Activated CD8-positive, alpha-beta memory T cell treated with anti-CD3 and anti-CD28 coated beads for 36 hours (primary cell): ENCODE measurements around the gene BCAN. TPM values are rescaled to one million over a fixed set of nuclear protein-coding genes. Genes with fewer than 3 reads are reported as not detected.

ENCODE experiments used
- CTCF ChIA-PET: fragments of 350-600 bp; sonication (Branson Sonifier 250); formaldehyde crosslinking; loops from one replicate; lab custom pipeline; 2021; ENCODE audit warnings: antibody characterized with exemption; lab: Charles Lee
- POLR2A ChIA-PET: fragments of 350-600 bp; sonication (Branson Sonifier 250); formaldehyde crosslinking; loops from one replicate; lab custom pipeline; 2021; ENCODE audit warnings: antibody characterized with exemption; lab: Charles Lee
- total RNA-seq, 2 experiments: library from RNA; stranded (reverse); gene quantifications; one replicate each; pipeline ENCODE4 v1.2.3, GENCODE V29; 2021

Gene BCAN
- total RNA-seq, 2 experiments from 2014 or later, result not detected

GRCh38 chr1:156692925-156693847 lies 51.3 kb downstream of the BCAN start:
- ChIA-PET POLR2A (no interaction called here), CTCF (interaction anchor here (1.2 to 6.4 kb wide), 3 partner anchors 13 to 33 kb away, joined by 4 to 164 read pairs (median 5); partner anchors contain the start of genes CRABP2, ISG20L2 and METTL25B)

- POLR2A ChIA-PET, result no interaction called here
- CTCF ChIA-PET, result interaction anchor here (1.2 to 1.7 kb wide), 2 partner anchors 12 to 32 kb away, joined by 4 to 5 read pairs; partner anchors contain the start of gene CRABP2
Measured at GRCh38 chr1:156693848-156694689, 52.2 kb downstream of the BCAN start.

GRCh38 chr1:156694690-156694962 lies 52.7 kb downstream of the BCAN start:
- ChIA-PET POLR2A (no interaction called here), CTCF (interaction anchor here (0.7 to 1.7 kb wide), 4 partner anchors 10 to 32 kb away, joined by 3 to 5 read pairs (median 4); no protein-coding TSS in a partner anchor)

- ChIA-PET CTCF (no interaction called here), POLR2A (no interaction called here)
Measured at GRCh38 chr1:156696755-156697154, 54.8 kb downstream of the BCAN start.

GRCh38 chr1:156697481-156697880 lies 55.6 kb downstream of the BCAN start:
- ChIA-PET POLR2A (no interaction called here), CTCF (interaction anchor here (10.5 kb wide), 1 partner anchor 7 kb away, joined by 119 read pairs; no protein-coding TSS in a partner anchor)

- POLR2A ChIA-PET, result no interaction called here
- CTCF ChIA-PET, result interaction anchor here (1.2 to 10.5 kb wide), 2 partner anchors 9 to 14 kb away, joined by 3 to 119 read pairs; no protein-coding TSS in a partner anchor
Measured at GRCh38 chr1:156698995-156699394, 57.1 kb downstream of the BCAN start.

- POLR2A ChIA-PET, result no interaction called here
- CTCF ChIA-PET, result interaction anchor here (1.3 to 10.5 kb wide), 3 partner anchors 11 to 41 kb away, joined by 3 to 119 read pairs (median 7); no protein-coding TSS in a partner anchor
Measured at GRCh38 chr1:156700736-156701531, 59.0 kb downstream of the BCAN start.

GRCh38 chr1:156703336-156703735 lies 61.4 kb downstream of the BCAN start:
- ChIA-PET POLR2A (no interaction called here), CTCF (interaction anchor here (0.7 to 10.5 kb wide), 7 partner anchors 9 to 294 kb away, joined by 3 to 119 read pairs (median 4); partner anchors contain the start of genes ISG20L2 and METTL25B)

GRCh38 chr1:156703741-156704140 lies 61.8 kb downstream of the BCAN start:
- ChIA-PET CTCF (interaction anchor here (0.5 to 10.5 kb wide), 4 partner anchors 13 to 696 kb away, joined by 3 to 119 read pairs (median 32); partner anchors contain the start of genes ISG20L2 and METTL25B), POLR2A (interaction anchor here (0.8 kb wide), 1 partner anchor 19 kb away, joined by 3 read pairs; no protein-coding TSS in a partner anchor)

GRCh38 chr1:156704166-156704711 lies 62.3 kb downstream of the BCAN start:
- ChIA-PET CTCF (interaction anchor here (0.5 to 10.5 kb wide), 5 partner anchors 14 to 696 kb away, joined by 3 to 119 read pairs (median 17); partner anchors contain the start of genes ISG20L2 and METTL25B), POLR2A (interaction anchor here (0.6 to 2.1 kb wide), 4 partner anchors 17 to 342 kb away, joined by 3 to 4 read pairs (median 4); no protein-coding TSS in a partner anchor)

GRCh38 chr1:156704930-156705320 lies 63.0 kb downstream of the BCAN start:
- CTCF ChIA-PET, result interaction anchor here (1.0 to 10.5 kb wide), 9 partner anchors 11 to 189 kb away, joined by 3 to 119 read pairs (median 8); partner anchors contain the start of genes ISG20L2, METTL25B, PEAR1 and PRCC
- POLR2A ChIA-PET, result interaction anchor here (0.6 to 2.6 kb wide), 3 partner anchors 15 to 343 kb away, joined by 4 to 10 read pairs (median 4); no protein-coding TSS in a partner anchor

GRCh38 chr1:156705321-156705917 lies 63.5 kb downstream of the BCAN start, which contains the start of gene CRABP2:
CRABP2 (minus strand) TSS chr1:156705583; CDS start chr1:156705446, 137 bp downstream.
- CTCF ChIA-PET, result interaction anchor here (0.6 to 10.5 kb wide), 20 partner anchors 10 to 188 kb away, joined by 3 to 119 read pairs (median 4); partner anchors contain the start of genes ISG20L2, METTL25B, NES and PEAR1
- POLR2A ChIA-PET, result interaction anchor here (1.4 to 2.6 kb wide), 3 partner anchors 13 to 16 kb away, joined by 4 to 10 read pairs (median 4); no protein-coding TSS in a partner anchor

GRCh38 chr1:156705918-156706656 lies 64.2 kb downstream of the BCAN start:
- CTCF ChIA-PET, result interaction anchor here (0.6 to 10.5 kb wide), 26 partner anchors 10 to 244 kb away, joined by 3 to 119 read pairs (median 4); partner anchors contain the start of genes ISG20L2, METTL25B, NES and PEAR1

GRCh38 chr1:156706657-156707416 lies 64.9 kb downstream of the BCAN start:
- ChIA-PET POLR2A (interaction anchor here (0.6 to 2.6 kb wide), 6 partner anchors 12 to 1530 kb away, joined by 3 to 10 read pairs (median 4); no protein-coding TSS in a partner anchor), CTCF (interaction anchor here (0.8 to 10.5 kb wide), 19 partner anchors 9 to 245 kb away, joined by 3 to 119 read pairs (median 5); partner anchors contain the start of genes ISG20L2, METTL25B and NES)

More at GRCh38 chr1:156705918-156706656, 64.2 kb downstream of the BCAN start:
- POLR2A ChIA-PET, result interaction anchor here (1.0 to 2.6 kb wide), 4 partner anchors 13 to 35 kb away, joined by 3 to 10 read pairs (median 4); no protein-coding TSS in a partner anchor
